GM12878 (cell line): ENCODE measurements around the gene PDSS2. TPM values are rescaled to one million over a fixed set of nuclear protein-coding genes. Genes with fewer than 3 reads are reported as not detected.

Experiments used
- ATAC-seq: fragments of 200-7000 bp; cut with Tn5 transposase; 3 replicates; pipeline ENCODE4 v1.9.1; 2020; ENCODE audit warnings: mild to moderate bottlenecking, moderate library complexity
- BruUV-seq: library from RNA; stranded (reverse); fragments of 400-500 nt; replicated peaks from 2 replicates; lab custom pipeline; 2021; lab: Mats Ljungman, UMichigan
- CTCF ChIA-PET: fragments of 300-600 bp; sonication (Branson Sonifier 250); formaldehyde crosslinking; extraction: SDS; loops from one replicate; lab custom pipeline; 2021; ENCODE audit warnings: inconsistent platforms; lab: Yijun Ruan, JAX
- POLR2A ChIA-PET: fragments of 350-600 bp; formaldehyde crosslinking; extraction: SDS; loops from one replicate; lab custom pipeline; 2021; ENCODE audit warnings: inconsistent platforms; lab: Charles Lee
- RAD21 ChIA-PET: fragments of 300-600 bp; sonication (Branson Sonifier 250); formaldehyde crosslinking; loops from one replicate; lab custom pipeline; 2023; ENCODE audit warnings: antibody characterized with exemption; ENCODE audit not compliant: unreplicated experiment; lab: Charles Lee
- SMC1A ChIA-PET: fragments of 300-600 bp; sonication (Branson Sonifier 250); formaldehyde crosslinking; loops from one replicate; lab custom pipeline; 2023; ENCODE audit not compliant: unreplicated experiment, uncharacterized antibody; lab: Charles Lee
- DNase-seq: peaks from one replicate; pipeline ENCODE4 v3.0.0-alpha.2; 2011; ENCODE audit warnings: low read depth, low spot score
- FAIRE-seq: peaks from 3 replicates; lab custom pipeline; 2011; peaks lifted over from hg19 to GRCh38; lab: Jason Lieb, UNC
- H2AFZ ChIP-seq: 2 replicates; pipeline ENCODE4 v1.6.0; 2011; ENCODE audit warnings: low read depth, low read length, control low read depth; ENCODE audit not compliant: control insufficient read depth
- H3K27ac ChIP-seq: 2 replicates; pipeline ENCODE4 v1.5.1; 2011; ENCODE audit warnings: control low read depth; ENCODE audit not compliant: control insufficient read depth, insufficient read depth
- H3K27me3 ChIP-seq, 2 experiments: replicated peaks in 1 of 2; 2 replicates each; pipeline versions ENCODE4 v1.6.0 to v1.6.1; 2011; ENCODE audit warnings: low read length in 1 of 2; ENCODE audit not compliant: control insufficient read depth in 2 of 2, insufficient read depth in 2 of 2
- H3K36me3 ChIP-seq, 2 experiments: 2 replicates each; pipeline ENCODE4 v1.5.1; 2011; ENCODE audit warnings: low read length in 1 of 2; ENCODE audit not compliant: control insufficient read depth in 2 of 2, insufficient read depth in 2 of 2
- H3K4me1 ChIP-seq: 2 replicates; pipeline ENCODE4 v1.6.1; 2011; ENCODE audit warnings: mild to moderate bottlenecking, low read length, moderate library complexity, mixed read lengths; ENCODE audit not compliant: control insufficient read depth, insufficient read depth
- H3K4me2 ChIP-seq: 2 replicates; pipeline ENCODE4 v1.6.0; 2011; ENCODE audit warnings: control low read depth; ENCODE audit not compliant: control insufficient read depth, insufficient read depth
- H3K4me3 ChIP-seq: fragments of 200-600 bp; sonication (generic); 2 replicates; pipeline ENCODE4 v1.5.1; 2016
- H3K79me2 ChIP-seq: 2 replicates; pipeline ENCODE4 v1.6.0; 2011; ENCODE audit warnings: low read length; ENCODE audit not compliant: control insufficient read depth, insufficient read depth
- H3K9ac ChIP-seq: 2 replicates; pipeline ENCODE4 v1.8.0; 2011; ENCODE audit warnings: low read length, control low read depth, mixed read lengths; ENCODE audit not compliant: control insufficient read depth, insufficient read depth
- H3K9me3 ChIP-seq: replicated peaks from 3 replicates; pipeline ENCODE4 v1.5.1; 2011; ENCODE audit warnings: mild to moderate bottlenecking, low read length; ENCODE audit not compliant: control insufficient read depth, insufficient read depth
- H4K20me1 ChIP-seq: 2 replicates; pipeline ENCODE4 v1.6.0; 2011; ENCODE audit not compliant: control insufficient read depth, insufficient read depth
- CBX3 ChIP-seq: fragments of 200-600 bp; sonication (generic); IDR thresholded peaks from 2 replicates; pipeline ENCODE4 v1.6.1; 2016; ENCODE audit warnings: low read depth, borderline replicate concordance
- CREB1 ChIP-seq: IDR thresholded peaks from 2 replicates; pipeline ENCODE4 v1.6.1; 2012; ENCODE audit warnings: low read depth, mild to moderate bottlenecking, inconsistent platforms
- EED ChIP-seq: sonication (generic); IDR thresholded peaks from 2 replicates; pipeline ENCODE4 v1.6.1; 2016; ENCODE audit warnings: antibody characterized with exemption, low read depth
- HDAC2 ChIP-seq: fragments of 200-600 bp; sonication (generic); IDR thresholded peaks from 2 replicates; pipeline ENCODE4 v1.6.1; 2017
- ZNF274 ChIP-seq: IDR thresholded peaks from one replicate; pipeline ENCODE4 v1.8.0; 2011; ENCODE audit not compliant: insufficient read length, insufficient read depth
- in situ Hi-C: fragments of 300-500 bp; cut with MboI; formaldehyde crosslinking; loops from 9 replicates; pipeline ENCODE4 v1.14.3; 2018; ENCODE audit warnings: mixed read lengths
- intact Hi-C: fragments of 100-400 bp; cut with micrococcal nuclease; formaldehyde crosslinking; loops from one replicate; pipeline ENCODE4 v1.14.2; 2022; ENCODE audit not compliant: unreplicated experiment
- polyA plus RNA-seq, 11 experiments: library from polyadenylated mRNA; depleted of rRNA in 4 of 11; unstranded in 6 of 11; stranded (reverse) in 5 of 11; fragments of >200 nt; fragmentation: Nextera tagmentation in 4 of 11; fragmentation: Illumina TruSeq in 1 of 11; extraction: Ambion mirVana in 4 of 11; extraction: Trizol in 1 of 11; gene quantifications; 1 replicate in 1 of 11; 2 replicates in 10 of 11; pipeline versions ENCODE4 v1.2.1 to v1.2.3, GENCODE V29; 2011 to 2016; ENCODE audit warnings: inconsistent platforms in 2 of 11, missing spikeins in 2 of 11, low read depth in 1 of 11
- total RNA-seq, 4 experiments: library from RNA; depleted of rRNA in 3 of 4; stranded (reverse); fragments of >200 nt in 3 of 4; fragmentation: Illumina TruSeq in 1 of 4; extraction: Trizol in 1 of 4; gene quantifications; 2 replicates each; pipeline versions ENCODE4 v1.2.1 to v1.2.3, GENCODE V29; 2013 to 2021
- TF ChIP-seq, protein P1 (sequence below): fragments of 450-650 bp; IDR thresholded peaks from 2 replicates; pipeline ENCODE4 v1.6.1; 2017; ENCODE audit warnings: mild to moderate bottlenecking, moderate library complexity
- TF ChIP-seq, protein P2 (sequence below): fragments of 450-650 bp; formaldehyde crosslinking; IDR thresholded peaks from 2 replicates; pipeline ENCODE4 v1.5.0; 2022; ENCODE audit warnings: mild to moderate bottlenecking, missing genetic modification characterization

Gene PDSS2
- total and polyA plus RNA-seq, 10 of the 15 experiments (the other 5 are each of a cell fraction or from before 2014, with no cell fraction given): 7.7 to 15.5 (median 9.6) TPM

DNA sequence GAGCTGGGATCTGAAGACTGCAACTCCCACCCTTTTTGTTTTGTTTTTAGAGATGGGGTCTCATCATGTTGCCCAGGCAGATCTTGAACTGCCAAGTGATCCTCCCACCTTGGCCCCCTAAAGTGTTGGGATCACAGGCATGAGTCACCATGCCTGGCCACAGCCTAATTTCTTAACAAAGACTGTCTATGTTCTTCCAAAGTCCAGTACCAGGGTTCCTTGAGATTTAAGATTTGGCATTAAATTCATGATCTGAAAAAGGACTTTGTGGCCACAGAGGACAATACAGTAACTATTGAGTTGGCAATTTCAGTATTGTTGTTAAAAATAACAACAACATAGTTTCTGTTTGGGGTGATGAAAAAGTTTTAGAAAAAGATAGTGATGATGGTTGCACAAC lies 315.4 kb downstream of the PDSS2 start:
- Histone ChIP-seq H3K36me3 (no peaks in the 10 kb centered on the region), H2AFZ (no peak overlapping the region), H3K4me1 (no peaks in the 10 kb centered on the region; the same call in 1 of the 2 replicates), H3K9ac (no peak overlapping the region), H4K20me1 (no peaks in the 10 kb centered on the region), H3K4me3 (no peak overlapping the region), H3K79me2 (no peaks in the 10 kb centered on the region), H3K4me2 (peak overlapping the region; percentile 22; the same call in 1 of the 2 replicates), H3K9me3 (no peaks in the 10 kb centered on the region), H3K27me3 (no peaks in the 10 kb centered on the region), H3K27ac (no peak overlapping the region)
- FAIRE-seq (no peak), DNase-seq (no peak), ATAC-seq (no peak; the same call in 1 of the 3 replicates)
- intact Hi-C loops (no loop called here), in situ Hi-C loops (no loop called here)
- CTCF ChIA-PET: no interaction called here
- no TSS peak for BruUV-seq
- SMC1A ChIA-PET: no interaction called here
- TF ChIP-seq CBX3: no peak
- TF ChIP-seq CREB1: no peak
- TF ChIP-seq EED: no peak
- TF ChIP-seq, protein P1, sequence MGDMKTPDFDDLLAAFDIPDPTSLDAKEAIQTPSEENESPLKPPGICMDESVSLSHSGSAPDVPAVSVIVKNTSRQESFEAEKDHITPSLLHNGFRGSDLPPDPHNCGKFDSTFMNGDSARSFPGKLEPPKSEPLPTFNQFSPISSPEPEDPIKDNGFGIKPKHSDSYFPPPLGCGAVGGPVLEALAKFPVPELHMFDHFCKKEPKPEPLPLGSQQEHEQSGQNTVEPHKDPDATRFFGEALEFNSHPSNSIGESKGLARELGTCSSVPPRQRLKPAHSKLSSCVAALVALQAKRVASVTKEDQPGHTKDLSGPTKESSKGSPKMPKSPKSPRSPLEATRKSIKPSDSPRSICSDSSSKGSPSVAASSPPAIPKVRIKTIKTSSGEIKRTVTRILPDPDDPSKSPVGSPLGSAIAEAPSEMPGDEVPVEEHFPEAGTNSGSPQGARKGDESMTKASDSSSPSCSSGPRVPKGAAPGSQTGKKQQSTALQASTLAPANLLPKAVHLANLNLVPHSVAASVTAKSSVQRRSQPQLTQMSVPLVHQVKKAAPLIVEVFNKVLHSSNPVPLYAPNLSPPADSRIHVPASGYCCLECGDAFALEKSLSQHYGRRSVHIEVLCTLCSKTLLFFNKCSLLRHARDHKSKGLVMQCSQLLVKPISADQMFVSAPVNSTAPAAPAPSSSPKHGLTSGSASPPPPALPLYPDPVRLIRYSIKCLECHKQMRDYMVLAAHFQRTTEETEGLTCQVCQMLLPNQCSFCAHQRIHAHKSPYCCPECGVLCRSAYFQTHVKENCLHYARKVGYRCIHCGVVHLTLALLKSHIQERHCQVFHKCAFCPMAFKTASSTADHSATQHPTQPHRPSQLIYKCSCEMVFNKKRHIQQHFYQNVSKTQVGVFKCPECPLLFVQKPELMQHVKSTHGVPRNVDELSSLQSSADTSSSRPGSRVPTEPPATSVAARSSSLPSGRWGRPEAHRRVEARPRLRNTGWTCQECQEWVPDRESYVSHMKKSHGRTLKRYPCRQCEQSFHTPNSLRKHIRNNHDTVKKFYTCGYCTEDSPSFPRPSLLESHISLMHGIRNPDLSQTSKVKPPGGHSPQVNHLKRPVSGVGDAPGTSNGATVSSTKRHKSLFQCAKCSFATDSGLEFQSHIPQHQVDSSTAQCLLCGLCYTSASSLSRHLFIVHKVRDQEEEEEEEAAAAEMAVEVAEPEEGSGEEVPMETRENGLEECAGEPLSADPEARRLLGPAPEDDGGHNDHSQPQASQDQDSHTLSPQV: no peak
- TF ChIP-seq ZNF274: no peak
- TF ChIP-seq, protein P2, sequence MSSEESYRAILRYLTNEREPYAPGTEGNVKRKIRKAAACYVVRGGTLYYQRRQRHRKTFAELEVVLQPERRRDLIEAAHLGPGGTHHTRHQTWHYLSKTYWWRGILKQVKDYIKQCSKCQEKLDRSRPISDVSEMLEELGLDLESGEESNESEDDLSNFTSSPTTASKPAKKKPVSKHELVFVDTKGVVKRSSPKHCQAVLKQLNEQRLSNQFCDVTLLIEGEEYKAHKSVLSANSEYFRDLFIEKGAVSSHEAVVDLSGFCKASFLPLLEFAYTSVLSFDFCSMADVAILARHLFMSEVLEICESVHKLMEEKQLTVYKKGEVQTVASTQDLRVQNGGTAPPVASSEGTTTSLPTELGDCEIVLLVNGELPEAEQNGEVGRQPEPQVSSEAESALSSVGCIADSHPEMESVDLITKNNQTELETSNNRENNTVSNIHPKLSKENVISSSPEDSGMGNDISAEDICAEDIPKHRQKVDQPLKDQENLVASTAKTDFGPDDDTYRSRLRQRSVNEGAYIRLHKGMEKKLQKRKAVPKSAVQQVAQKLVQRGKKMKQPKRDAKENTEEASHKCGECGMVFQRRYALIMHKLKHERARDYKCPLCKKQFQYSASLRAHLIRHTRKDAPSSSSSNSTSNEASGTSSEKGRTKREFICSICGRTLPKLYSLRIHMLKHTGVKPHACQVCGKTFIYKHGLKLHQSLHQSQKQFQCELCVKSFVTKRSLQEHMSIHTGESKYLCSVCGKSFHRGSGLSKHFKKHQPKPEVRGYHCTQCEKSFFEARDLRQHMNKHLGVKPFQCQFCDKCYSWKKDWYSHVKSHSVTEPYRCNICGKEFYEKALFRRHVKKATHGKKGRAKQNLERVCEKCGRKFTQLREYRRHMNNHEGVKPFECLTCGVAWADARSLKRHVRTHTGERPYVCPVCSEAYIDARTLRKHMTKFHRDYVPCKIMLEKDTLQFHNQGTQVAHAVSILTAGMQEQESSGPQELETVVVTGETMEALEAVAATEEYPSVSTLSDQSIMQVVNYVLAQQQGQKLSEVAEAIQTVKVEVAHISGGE (CRISPR knock-in tag): no peak
- no peak for TF ChIP-seq HDAC2
- RAD21 ChIA-PET: interaction anchor here (0.7 kb wide), 1 partner anchor 372 kb away, joined by 5 read pairs; no protein-coding TSS in a partner anchor
- POLR2A ChIA-PET: no interaction called here
